Ishikawa (cell line): ENCODE measurements around the gene IPPK.

Experiments
- CEBPB ChIP-seq: IDR thresholded peaks from 2 replicates; pipeline ENCODE4 v1.6.1; 2012
- CREB1 ChIP-seq: IDR thresholded peaks from 2 replicates; pipeline ENCODE4 v1.6.1; 2012; ENCODE audit warnings: low read depth
- EGR1 ChIP-seq: IDR thresholded peaks from 2 replicates; pipeline ENCODE4 v1.6.1; 2012
- EP300 ChIP-seq: IDR thresholded peaks from 2 replicates; pipeline ENCODE4 v1.6.1; 2012; ENCODE audit warnings: borderline replicate concordance
- FOXM1 ChIP-seq: IDR thresholded peaks from 2 replicates; pipeline ENCODE4 v1.6.1; 2012; ENCODE audit warnings: low read depth, borderline replicate concordance
- NFIC ChIP-seq: IDR thresholded peaks from 2 replicates; pipeline ENCODE4 v1.6.1; 2012
- RAD21 ChIP-seq: IDR thresholded peaks from 2 replicates; pipeline ENCODE4 v1.6.1; 2012; ENCODE audit warnings: low read depth
- REST ChIP-seq: IDR thresholded peaks from 2 replicates; pipeline ENCODE4 v1.6.1; 2012; ENCODE audit warnings: low read depth, mild to moderate bottlenecking
- TAF1 ChIP-seq: IDR thresholded peaks from 2 replicates; pipeline ENCODE4 v1.6.1; 2012; ENCODE audit warnings: low read depth, mild to moderate bottlenecking
- TCF12 ChIP-seq: IDR thresholded peaks from 2 replicates; pipeline ENCODE4 v1.6.1; 2012; ENCODE audit warnings: low read depth
- TEAD4 ChIP-seq: IDR thresholded peaks from 2 replicates; pipeline ENCODE4 v1.6.1; 2012
- YY1 ChIP-seq: IDR thresholded peaks from 2 replicates; pipeline ENCODE4 v1.6.1; 2012; ENCODE audit warnings: low read depth
- ZBTB7A ChIP-seq: IDR thresholded peaks from 2 replicates; pipeline ENCODE4 v1.6.1; 2012; ENCODE audit warnings: low read depth
- TF ChIP-seq, protein P1 (sequence below): IDR thresholded peaks from 2 replicates; pipeline ENCODE4 v1.6.1; 2012
- TF ChIP-seq, protein P2 (sequence below): IDR thresholded peaks from 2 replicates; pipeline ENCODE4 v1.6.1; 2012

Gene IPPK

DNA sequence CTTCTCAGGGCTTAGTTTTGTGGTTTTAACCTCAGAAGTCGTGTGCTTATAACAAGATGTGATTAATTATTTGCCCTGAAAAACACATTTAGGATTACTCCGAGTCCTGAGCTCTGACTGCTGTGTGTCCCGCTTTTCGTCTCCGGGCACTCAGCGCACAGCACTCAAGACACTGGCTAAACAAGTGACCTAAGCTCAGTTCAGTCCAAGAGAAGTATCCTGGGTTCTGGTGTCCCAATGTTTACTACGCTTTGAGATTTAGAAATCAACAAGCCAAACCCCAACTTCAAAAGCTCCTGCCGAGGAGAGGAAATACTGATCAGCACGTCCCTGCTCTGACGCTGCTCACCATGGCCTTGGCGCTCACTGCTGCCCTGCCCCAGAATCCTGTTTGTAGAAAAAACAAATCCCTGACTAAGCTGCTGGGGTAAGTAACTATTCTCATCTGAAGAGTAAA lies 53.2 kb downstream of the IPPK start:
- TF ChIP-seq CEBPB (no peak), TCF12 (no peak), FOXM1 (no peak), YY1 (no peak), RAD21 (no peak), ZBTB7A (no peak), NFIC (no peak), EP300 (no peak), CREB1 (no peak), TAF1 (no peak), REST (no peak), TEAD4 (no peak), EGR1 (no peak)
- TF ChIP-seq, protein P1, sequence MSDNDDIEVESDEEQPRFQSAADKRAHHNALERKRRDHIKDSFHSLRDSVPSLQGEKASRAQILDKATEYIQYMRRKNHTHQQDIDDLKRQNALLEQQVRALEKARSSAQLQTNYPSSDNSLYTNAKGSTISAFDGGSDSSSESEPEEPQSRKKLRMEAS = no peak
- TF ChIP-seq, protein P2, sequence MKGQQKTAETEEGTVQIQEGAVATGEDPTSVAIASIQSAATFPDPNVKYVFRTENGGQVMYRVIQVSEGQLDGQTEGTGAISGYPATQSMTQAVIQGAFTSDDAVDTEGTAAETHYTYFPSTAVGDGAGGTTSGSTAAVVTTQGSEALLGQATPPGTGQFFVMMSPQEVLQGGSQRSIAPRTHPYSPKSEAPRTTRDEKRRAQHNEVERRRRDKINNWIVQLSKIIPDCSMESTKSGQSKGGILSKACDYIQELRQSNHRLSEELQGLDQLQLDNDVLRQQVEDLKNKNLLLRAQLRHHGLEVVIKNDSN = no peak

- TF ChIP-seq, protein P2 = no peak
- TF ChIP-seq, protein P1 = no peak
- TF ChIP-seq CREB1 = no peak
Observed at GRCh38 chr9:92616199-92616641, 53.7 kb downstream of the IPPK start.

DNA sequence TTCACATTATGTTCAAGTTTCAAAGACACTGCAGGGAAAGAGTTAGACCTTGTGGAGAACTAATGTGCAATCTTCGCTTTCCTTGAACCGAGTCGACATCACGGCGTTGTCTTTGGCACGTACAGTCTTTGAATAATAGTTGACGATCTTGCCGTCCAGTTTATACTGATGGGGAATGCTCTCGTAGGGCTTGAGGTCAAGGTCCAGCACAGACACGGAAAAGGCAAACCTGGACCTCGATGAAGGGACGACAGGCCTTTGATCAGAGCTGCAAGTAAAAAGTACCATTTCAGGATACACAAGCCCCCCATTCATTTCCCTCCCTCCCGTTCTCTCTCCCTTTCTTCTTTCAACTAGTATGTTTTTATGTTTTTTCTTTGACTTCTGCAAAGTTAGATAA lies 54.1 kb downstream of the IPPK start:
- TF ChIP-seq, protein P1 = no peak
- TF ChIP-seq ZBTB7A (no peak), FOXM1 (no peak), EGR1 (no peak), RAD21 (no peak), TCF12 (no peak), YY1 (no peak), TEAD4 (no peak), NFIC (no peak), REST (no peak), CREB1 (no peak), EP300 (no peak), CEBPB (no peak)
- TF ChIP-seq, protein P2 = no peak

- TF ChIP-seq, protein P2 = no peak
- TF ChIP-seq, protein P1 = no peak
- no peak for TF ChIP-seq TAF1
- TF ChIP-seq EP300 = no peak
- TF ChIP-seq TEAD4 = no peak
Observed at GRCh38 chr9:92614763-92615461, 55.0 kb downstream of the IPPK start.

GRCh38 chr9:92614123-92614510 lies 55.8 kb downstream of the IPPK start:
- no peak for TF ChIP-seq FOXM1
- no peak for TF ChIP-seq TAF1
- TF ChIP-seq, protein P2 = no peak
- TF ChIP-seq, protein P1 = no peak
- no peak for TF ChIP-seq ZBTB7A
- TF ChIP-seq REST = no peak
- no peak for TF ChIP-seq YY1
- TF ChIP-seq RAD21 = no peak
- no peak for TF ChIP-seq CREB1
- TF ChIP-seq NFIC = no peak
- TF ChIP-seq EP300 = no peak
- no peak for TF ChIP-seq EGR1
- no peak for TF ChIP-seq TEAD4
- TF ChIP-seq CEBPB = no peak
- no peak for TF ChIP-seq TCF12
